ENCODE results near the gene CIART.
"Not testable (repeated sequence)": the region's sequence is repeated elsewhere in the genome, so short reads cannot be mapped to it uniquely, and the experiment has no call there.

Gene CIART

GRCh38 chr1:150262388-150263320 lies 19.7 kb upstream of the CIART start:
- no peak for DNase-seq

DNA sequence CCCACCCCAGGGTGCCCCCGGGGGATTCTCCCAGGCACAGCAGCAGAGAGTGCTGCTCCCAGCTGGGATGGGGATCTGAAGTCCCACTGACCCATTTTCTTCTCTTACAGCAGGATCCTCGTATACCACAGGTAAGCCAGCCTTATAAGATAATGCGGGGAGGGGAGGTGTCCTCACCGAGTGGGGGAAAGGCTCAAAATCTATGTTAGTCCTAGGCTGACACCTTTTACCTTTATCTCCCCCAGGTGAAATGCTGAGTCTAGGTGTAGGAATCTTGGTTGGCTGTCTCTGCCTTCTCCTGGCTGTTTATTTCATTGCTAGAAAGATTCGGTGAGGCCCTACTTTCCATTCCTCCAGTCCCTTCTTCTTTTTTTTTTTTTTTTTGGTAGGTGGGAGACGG lies 18.8 kb upstream of the CIART start:
- DNase-seq: no peak

- DNase-seq: no peak
Measured at GRCh38 chr1:150267896-150268295, 14.5 kb upstream of the CIART start.

- no peak for DNase-seq
Measured at GRCh38 chr1:150268340-150268704, 14.0 kb upstream of the CIART start.

- peak; percentile 97 for DNase-seq
Measured at GRCh38 chr1:150268705-150269403, 13.5 kb upstream of the CIART start, which contains the start of gene APH1A. TSS of gene APH1A (minus strand) at chr1:150269016. CDS start at chr1:150268810, 206 bp downstream.

GRCh38 chr1:150269451-150269850 lies 12.9 kb upstream of the CIART start:
- DNase-seq: no peak

- DNase-seq: no peak
Measured at GRCh38 chr1:150271291-150271959, 10.9 kb upstream of the CIART start.

DNA sequence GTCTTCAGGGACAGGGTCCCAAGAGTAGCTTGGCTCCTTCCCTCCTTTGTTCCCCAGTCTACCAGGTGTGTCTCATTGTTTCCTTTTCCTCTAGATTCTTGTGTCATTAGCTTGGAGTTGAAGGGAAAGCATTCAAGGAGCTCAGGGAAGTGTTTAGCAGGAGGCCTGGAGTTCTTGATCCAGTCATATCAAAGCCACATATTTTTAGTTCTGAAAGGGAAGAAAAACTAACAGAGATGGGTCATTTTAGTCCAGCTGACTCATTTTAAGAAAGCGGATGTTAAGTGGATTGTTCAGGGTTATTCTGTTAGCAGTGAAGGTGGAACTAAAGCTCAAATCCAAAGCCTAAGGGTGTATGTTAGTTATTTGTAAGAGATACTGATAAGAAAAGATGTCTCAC lies 9.0 kb upstream of the CIART start:
- DNase-seq: no peak

DNA sequence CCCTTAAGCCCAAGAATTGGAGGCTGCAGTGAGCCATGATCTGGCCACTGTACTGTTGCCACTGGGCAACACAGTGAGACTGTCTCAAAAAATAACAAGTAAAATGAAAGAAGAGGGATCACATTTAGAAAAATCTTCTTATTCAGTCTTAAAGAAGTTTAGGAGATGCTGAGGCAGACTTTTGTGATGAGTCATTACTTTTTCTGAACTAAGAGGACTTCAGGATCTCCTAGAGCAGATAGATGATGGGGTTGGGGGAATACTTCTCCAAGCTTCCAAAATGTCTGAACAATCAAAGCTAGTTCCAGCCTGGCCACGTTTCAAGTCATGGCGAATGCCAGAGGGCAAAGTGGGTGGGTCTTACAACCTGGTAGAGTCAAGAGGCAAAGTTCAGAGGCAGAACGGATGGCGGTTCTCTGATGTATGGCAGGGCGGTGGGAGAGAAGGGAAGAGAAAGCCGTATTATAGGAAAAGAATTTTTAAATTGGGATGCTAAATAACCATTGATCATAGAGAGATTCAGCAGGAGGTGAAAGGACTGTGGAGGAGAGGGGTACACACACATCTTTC lies 2.1 kb upstream of the CIART start:
- no peak for DNase-seq

DNA sequence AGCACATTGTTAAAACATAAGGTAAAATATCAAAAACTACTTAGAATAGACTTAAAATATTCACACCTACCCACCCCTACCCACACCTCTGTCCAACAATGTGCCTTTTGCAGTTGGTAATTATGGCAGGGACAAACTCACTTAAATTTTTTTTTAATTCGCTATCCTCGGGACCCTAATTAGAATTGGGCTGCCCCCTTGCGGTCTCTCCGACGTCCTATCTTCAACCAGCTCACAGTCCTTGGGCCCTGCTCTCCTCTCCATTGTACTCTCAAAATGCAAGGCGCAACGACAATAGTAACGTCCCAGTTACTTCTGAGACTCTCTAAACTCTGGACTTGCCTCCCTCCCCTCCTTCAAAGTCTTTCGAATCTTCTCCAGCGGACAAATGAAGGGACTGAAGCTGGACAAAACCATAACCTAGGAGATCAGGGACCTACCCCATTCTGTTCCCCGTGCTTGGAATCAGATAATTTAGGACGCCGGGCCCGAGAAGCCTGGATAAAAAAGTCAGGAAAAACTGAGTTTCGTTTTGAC lies 1.1 kb upstream of the CIART start:
- DNase-seq: peak; percentile 78

DNA sequence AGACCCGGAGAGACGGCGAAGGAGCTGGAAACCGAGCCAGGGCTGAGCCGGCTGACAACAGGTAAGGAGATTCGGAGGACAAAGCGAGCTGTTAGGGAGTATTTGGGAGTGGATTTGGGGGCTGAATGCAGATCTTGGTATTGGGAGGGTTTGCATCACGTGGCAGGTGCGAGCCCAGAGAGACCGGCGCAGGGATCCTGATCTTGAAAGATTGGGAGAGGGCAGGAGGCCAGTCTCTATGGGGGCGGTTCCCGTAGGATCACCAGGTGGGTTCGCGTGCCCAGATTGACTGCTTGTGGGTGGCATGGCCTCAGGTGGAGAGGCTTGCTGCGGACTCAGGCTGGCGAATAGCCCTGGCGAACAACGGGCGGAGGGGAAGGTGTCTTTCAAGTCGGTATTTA lies 204 bp downstream of the CIART start:
- DNase-seq: no peak

DNA sequence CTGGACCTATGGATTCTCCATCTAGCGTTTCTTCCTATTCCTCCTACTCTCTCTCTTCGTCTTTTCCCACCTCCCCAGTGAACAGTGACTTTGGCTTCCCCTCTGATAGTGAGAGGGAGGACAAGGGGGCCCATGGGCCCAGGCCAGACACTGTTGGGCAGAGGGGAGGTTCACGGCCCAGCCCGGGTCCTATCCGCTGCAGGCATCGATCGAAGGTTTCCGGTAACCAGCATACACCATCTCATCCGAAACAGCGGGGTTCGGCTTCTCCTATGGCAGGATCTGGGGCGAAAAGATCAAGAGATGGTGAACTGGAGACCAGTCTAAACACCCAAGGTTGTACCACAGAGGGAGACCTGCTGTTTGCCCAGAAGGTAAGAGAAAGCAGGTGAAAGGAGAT lies 906 bp downstream of the CIART start:
- DNase-seq: no peak

- DNase-seq: no peak
Measured at GRCh38 chr1:150288382-150288781, 6.0 kb downstream of the CIART start.

DNA sequence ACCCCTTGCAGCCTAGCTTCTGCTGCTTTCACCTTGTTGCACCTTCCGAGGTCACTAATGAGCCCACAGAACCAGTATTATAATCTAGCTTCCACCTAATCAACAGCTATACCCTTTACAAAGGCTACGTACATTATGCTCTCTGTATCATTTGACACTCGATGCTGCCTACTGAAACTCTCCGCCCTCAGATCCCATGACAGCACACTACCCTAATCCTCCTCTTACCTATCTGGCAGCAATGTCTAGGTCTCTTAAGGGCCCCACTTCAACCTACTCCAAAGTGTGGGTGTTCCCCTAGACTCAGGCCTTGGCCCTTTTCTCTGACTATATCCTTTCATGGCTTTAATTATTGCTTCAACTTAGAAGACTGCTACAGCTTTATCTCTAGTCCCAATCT lies 6.5 kb downstream of the CIART start:
- no peak for DNase-seq

DNA sequence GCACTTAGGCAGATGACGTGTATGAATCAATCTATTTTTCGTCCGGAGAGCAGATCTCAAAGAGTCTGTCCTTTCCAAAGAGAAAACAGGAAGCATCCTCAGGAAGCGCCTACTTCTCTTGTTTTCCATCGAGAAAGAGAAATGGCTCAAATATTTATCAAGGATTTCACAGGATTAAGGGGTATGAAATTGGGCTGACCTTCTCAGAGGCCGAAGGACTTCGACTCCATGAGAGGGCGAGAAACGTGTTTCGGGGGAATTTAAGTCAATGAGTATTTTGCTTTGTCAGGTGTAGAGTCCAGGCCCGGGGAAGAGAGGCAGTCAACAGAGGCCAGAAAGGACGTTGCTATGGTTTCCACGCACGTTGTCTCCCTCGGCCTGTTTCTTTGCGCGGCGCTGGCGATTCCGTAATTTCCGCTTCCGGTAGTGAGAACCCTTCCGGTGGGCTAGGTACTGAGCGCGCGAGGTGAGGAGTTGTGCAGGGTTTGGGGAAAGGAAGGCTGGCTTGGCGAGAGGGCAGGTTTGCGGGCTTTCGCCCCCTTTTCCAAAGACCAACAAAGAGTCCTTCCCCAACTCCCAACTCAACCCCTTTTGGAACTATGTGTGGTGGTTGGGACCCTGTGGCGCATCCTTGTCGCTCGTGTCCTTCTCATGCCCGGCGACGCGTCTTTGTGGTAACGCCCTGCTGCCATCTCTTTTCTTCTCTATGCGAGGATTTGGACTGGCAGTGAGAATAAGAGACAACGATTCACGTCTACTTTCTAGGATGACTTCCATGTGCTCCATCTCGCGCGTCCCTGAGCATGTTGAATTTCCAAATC lies 11.3 kb downstream of the CIART start, which contains the start of gene MRPS21:
TSS of gene MRPS21 (plus strand) at position 429 of the 821 bp plus-strand sequence. CDS start 506 bp downstream, outside the sequence.
- DNase-seq: peak; percentile 95

- no peak for DNase-seq
Measured at GRCh38 chr1:150295476-150295875, 13.1 kb downstream of the CIART start.

DNA sequence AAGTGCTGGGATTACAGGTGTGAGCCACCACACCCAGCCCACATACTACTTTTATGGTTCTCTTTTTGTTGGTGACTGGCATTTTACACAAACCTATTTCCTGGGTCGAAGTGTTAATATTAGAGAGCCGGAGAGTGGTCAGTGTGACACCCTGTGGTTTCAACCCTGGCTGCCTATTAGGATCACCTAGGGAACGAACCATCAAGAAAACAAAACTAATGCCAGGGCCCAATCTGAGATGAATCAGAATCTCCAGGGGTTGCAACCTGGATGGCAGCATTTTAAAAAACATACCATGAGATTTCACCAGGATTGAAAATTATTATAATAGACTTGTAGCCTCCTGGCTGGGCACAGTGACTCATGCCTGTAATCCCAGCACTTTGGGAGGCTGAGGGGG lies 17.4 kb downstream of the CIART start:
- DNase-seq: no peak

- no peak for DNase-seq
Measured at GRCh38 chr1:150302338-150302737, 20.0 kb downstream of the CIART start.

GRCh38 chr1:150302902-150303301 lies 20.5 kb downstream of the CIART start:
- DNase-seq: no peak

- DNase-seq: not testable (repeated sequence)
Measured at GRCh38 chr1:150308585-150308984, 26.2 kb downstream of the CIART start.

DNA sequence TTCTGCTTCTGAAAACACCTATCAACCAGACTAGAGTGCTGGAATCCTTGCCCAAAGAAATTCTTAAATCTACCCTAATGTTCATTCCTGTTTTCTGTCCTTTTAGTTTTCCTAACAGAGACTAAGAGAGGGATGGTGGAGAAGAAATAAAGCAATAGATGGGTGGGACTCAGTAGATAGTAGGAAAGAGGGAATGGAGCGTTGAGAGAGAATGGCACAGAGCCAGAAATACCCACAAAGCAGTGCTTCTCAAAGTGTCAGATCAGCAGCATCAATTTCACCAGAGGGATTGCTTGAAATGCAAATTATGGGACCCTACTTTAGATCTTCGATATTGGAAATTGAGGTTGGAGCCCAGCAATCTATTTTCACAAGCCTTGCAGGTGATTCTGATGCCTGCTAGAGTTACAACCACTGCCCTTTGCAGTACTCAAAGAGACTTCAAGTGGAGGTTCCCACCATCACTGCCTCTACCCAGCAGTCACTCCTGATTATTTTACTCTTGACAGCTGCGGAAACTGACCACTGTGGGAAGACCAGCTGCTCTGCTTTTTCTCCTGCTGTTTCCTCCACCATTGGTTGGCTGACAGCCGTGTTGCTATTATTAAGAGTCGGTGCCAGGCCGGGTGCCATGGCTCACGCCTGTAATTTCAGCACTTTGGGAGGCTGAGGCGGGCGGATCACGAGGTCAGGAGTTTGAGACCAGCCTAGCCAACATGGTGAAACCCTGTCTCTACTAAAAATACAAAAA lies 27.6 kb downstream of the CIART start:
- DNase-seq: peak; percentile 64

Data from NCI-H1092 treated with DMSO at 0.1 percent for 48 hours (cell line).